B cell (primary cell): Measurements from ENCODE around the gene TMEM143. TPM values are rescaled to one million over a fixed set of nuclear protein-coding genes. Genes with fewer than 3 reads are reported as not detected.

Experiments
- ATAC-seq: fragments of 200-7000 bp; cut with Tn5 transposase; one replicate; pipeline ENCODE4 v1.10.0; 2021; ENCODE audit warnings: low read depth, mild to moderate bottlenecking, moderate number of reproducible peaks, moderate library complexity
- CTCF ChIA-PET: fragments of 350-600 bp; sonication (Branson Sonifier 250); formaldehyde crosslinking; loops from one replicate; lab custom pipeline; 2021; ENCODE audit warnings: antibody characterized with exemption, inconsistent platforms; lab: Charles Lee
- POLR2A ChIA-PET: fragments of 350-600 bp; sonication (Branson Sonifier 250); formaldehyde crosslinking; loops from one replicate; lab custom pipeline; 2021; ENCODE audit warnings: antibody characterized with exemption; lab: Charles Lee
- DNase-seq: peaks from one replicate; pipeline ENCODE4 v3.0.0; 2013
- H2AFZ ChIP-seq: 2 replicates; pipeline ENCODE4 v1.6.1; 2012; ENCODE audit warnings: mild to moderate bottlenecking, low read depth, low read length; ENCODE audit not compliant: insufficient read depth, poor library complexity, severe bottlenecking
- H3K27ac ChIP-seq, 2 donors: 1 replicate in 1 of 2; 2 replicates in 1 of 2; pipeline ENCODE4 v1.5.1; 2012 to 2013; ENCODE audit warnings: low read length in 2 of 2, mild to moderate bottlenecking in 2 of 2, moderate library complexity in 1 of 2
- H3K27me3 ChIP-seq, 4 experiments: fragments of 200-600 bp in 1 of 4; sonication (generic) in 1 of 4; replicated peaks in 1 of 4; 1 replicate in 2 of 4; 2 replicates in 2 of 4; pipeline versions ENCODE4 v1.6.1 to v1.7.0; 2013 to 2016; ENCODE audit warnings: low read length in 3 of 4, mild to moderate bottlenecking in 2 of 4, mixed read lengths in 1 of 4, moderate library complexity in 1 of 4; ENCODE audit not compliant: insufficient read depth in 4 of 4, control insufficient read depth in 3 of 4; ENCODE audit errors: control extremely low read depth in 1 of 4
- H3K36me3 ChIP-seq, 2 experiments: replicated peaks in 1 of 2; 1 replicate in 1 of 2; 2 replicates in 1 of 2; pipeline versions ENCODE4 v1.6.1 to v1.7.1; 2013; ENCODE audit warnings: low read length in 1 of 2; ENCODE audit not compliant: insufficient read depth in 2 of 2, control insufficient read depth in 1 of 2; ENCODE audit errors: control extremely low read depth in 1 of 2, extremely low read depth in 1 of 2
- H3K4me1 ChIP-seq, 2 donors: fragments of 200-600 bp in 1 of 2; sonication (generic) in 1 of 2; 1 replicate in 1 of 2; 2 replicates in 1 of 2; pipeline versions ENCODE4 v1.5.1 to v1.6.1; 2013 to 2017; ENCODE audit warnings: low read length in 2 of 2; ENCODE audit not compliant: control insufficient read depth in 2 of 2, insufficient read depth in 2 of 2
- H3K4me2 ChIP-seq: replicated peaks from 2 replicates; pipeline ENCODE3; 2012; ENCODE audit warnings: mild to moderate bottlenecking, low read depth, low read length; ENCODE audit not compliant: poor library complexity, severe bottlenecking
- H3K4me3 ChIP-seq, 5 experiments: fragments of 200-600 bp in 1 of 5; sonication (generic) in 1 of 5; 1 replicate in 3 of 5; 2 replicates in 2 of 5; pipeline versions ENCODE4 v1.5.1 to v1.7.0; 2011 to 2016; ENCODE audit warnings: low read length in 4 of 5, mild to moderate bottlenecking in 4 of 5, low read depth in 2 of 5, control low read depth in 1 of 5, moderate library complexity in 1 of 5; ENCODE audit not compliant: insufficient read depth in 1 of 5; ENCODE audit errors: control extremely low read depth in 1 of 5, extremely low read depth in 1 of 5
- H3K79me2 ChIP-seq: fragments of 200-600 bp; sonication (generic); one replicate; pipeline ENCODE4 v1.6.0; 2016; ENCODE audit warnings: low read length; ENCODE audit not compliant: control insufficient read depth, insufficient read depth
- H3K9ac ChIP-seq: fragments of 200-600 bp; sonication (generic); 2 replicates; pipeline ENCODE4 v1.6.1; 2017; ENCODE audit warnings: mild to moderate bottlenecking, low read length, moderate library complexity
- H3K9me3 ChIP-seq, 3 donors: one replicate each; pipeline versions ENCODE4 v1.6.1 to v1.7.1; 2013; ENCODE audit warnings: low read length in 2 of 3; ENCODE audit not compliant: control insufficient read depth in 2 of 3, insufficient read depth in 1 of 3; ENCODE audit errors: control extremely low read depth in 1 of 3
- H4K20me1 ChIP-seq: 2 replicates; pipeline ENCODE4 v1.6.0; 2012; ENCODE audit warnings: mild to moderate bottlenecking, low read length; ENCODE audit not compliant: insufficient read depth, control insufficient read depth, poor library complexity, severe bottlenecking
- H3K27ac Mint-ChIP-seq: one replicate; pipeline ENCODE4 v1.8.0; 2021; ENCODE audit warnings: mixed read lengths
- H3K27me3 Mint-ChIP-seq: one replicate; pipeline ENCODE4 v1.8.0; 2021; ENCODE audit warnings: mixed read lengths
- H3K4me1 Mint-ChIP-seq: one replicate; pipeline ENCODE4 v1.8.0; 2021; ENCODE audit warnings: mixed read lengths
- H3K4me3 Mint-ChIP-seq: one replicate; pipeline ENCODE4 v1.8.0; 2021; ENCODE audit warnings: mixed read lengths
- H3K9me3 Mint-ChIP-seq: one replicate; pipeline ENCODE4 v1.8.0; 2022; ENCODE audit warnings: mixed read lengths; ENCODE audit not compliant: insufficient read depth
- CTCF ChIP-seq: fragments of 200-600 bp; IDR thresholded peaks from one replicate; pipeline ENCODE4 v1.8.0; 2022; ENCODE audit warnings: antibody characterized with exemption, mild to moderate bottlenecking
- EZH2 ChIP-seq: IDR thresholded peaks from 2 replicates; pipeline ENCODE4 v1.6.1; 2012; ENCODE audit warnings: borderline replicate concordance, low read depth, mild to moderate bottlenecking, moderate library complexity, low read length; ENCODE audit not compliant: insufficient read depth, poor library complexity, severe bottlenecking
- WGBS: methylation state at CpG from one replicate; pipeline ENCODE4 v1.1.5; 2013; ENCODE audit warnings: missing lambda C conversion rate; ENCODE audit not compliant: insufficient coverage; 5-methylcytosine and 5-hydroxymethylcytosine counted together
- intact Hi-C: fragments of 100-400 bp; cut with micrococcal nuclease; formaldehyde crosslinking; loops from one replicate; pipeline ENCODE4 v1.10.0; 2022
- polyA plus RNA-seq: library from polyadenylated mRNA; depleted of rRNA; stranded (reverse); fragments of >200 nt; gene quantifications from 2 replicates; pipeline ENCODE4 v1.2.3, GENCODE V29; 2012
- total RNA-seq, 2 donors: library from RNA; stranded (reverse); fragments of 120-200 nt in 1 of 2; gene quantifications; 1 replicate in 1 of 2; 2 replicates in 1 of 2; pipeline versions ENCODE4 v1.2.3 to v1.2.4, GENCODE V29; 2013 to 2022

TMEM143 gene
- total and polyA plus RNA-seq, 2 donors (not counting 1 experiment from before 2014, with no cell fraction given), result 30.0 to 34.3 TPM

DNA sequence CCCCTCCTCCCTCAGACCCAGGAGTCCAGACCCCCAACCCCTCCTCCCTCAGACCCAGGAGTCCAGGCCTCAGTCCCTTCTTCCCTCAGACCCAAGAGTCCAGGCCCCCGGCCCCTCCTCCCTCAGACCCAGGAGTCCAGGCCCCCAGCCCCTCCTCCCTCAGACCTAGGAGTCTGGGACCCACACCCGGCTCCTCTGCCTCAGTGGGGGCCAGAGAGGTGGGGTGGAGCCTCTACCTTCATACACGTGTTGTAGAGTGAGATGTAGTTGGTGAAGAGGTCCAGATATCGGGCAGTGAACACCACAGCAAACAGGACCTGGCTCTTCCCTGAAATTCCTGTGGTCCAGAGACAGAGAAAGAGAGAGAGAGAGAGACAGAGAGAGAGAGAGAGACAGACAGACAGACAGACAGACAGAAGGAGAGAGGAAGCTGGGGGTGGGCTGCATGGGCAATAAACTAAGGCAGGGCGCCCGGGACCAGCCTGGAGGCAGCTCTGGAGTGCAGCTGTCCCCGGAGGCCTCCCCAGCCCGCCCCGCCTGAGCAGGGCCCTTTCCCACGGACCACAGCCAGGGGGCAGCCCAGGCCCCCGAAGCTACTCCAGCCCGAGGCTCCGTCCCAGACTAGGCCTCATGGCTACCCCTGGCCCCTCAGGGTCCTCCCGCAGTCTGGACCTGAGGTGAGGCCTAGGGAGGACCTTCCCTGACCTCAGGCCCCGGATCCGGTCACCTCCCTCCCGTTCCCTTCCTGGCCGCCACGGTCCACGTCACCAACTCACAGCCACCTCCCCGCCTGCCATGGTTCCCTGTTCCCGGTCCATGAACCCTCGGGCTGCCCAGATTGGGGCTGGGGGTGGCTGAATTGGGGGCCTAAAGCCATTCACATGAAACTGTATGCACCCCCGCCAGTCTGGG lies 26.7 kb upstream of the TMEM143 start:
- Histone ChIP-seq H4K20me1 (no peaks in the 10 kb centered on the region), H3K9me3 (peaks cover 0 to 14% (median 0%) of the 10 kb centered on the region in 3 donors), H3K4me3 (peak overlapping the region; percentile 71 to 93 (median 85)), H2AFZ (peak overlapping the region; percentile 81), H3K36me3 (peaks cover 0 to 31% of the 10 kb centered on the region in 2 experiments), H3K4me2 (peak overlapping the region; percentile 93), H3K27me3 (peaks cover 0 to 30% (median 16%) of the 10 kb centered on the region in 4 experiments), H3K4me1 (peaks cover 31 to 39% of the 10 kb centered on the region in 2 donors), H3K79me2 (peaks cover 18% of the 10 kb centered on the region), H3K9ac (peak overlapping the region; percentile 90), H3K27ac (peak overlapping the region; percentile 79 to 80)
- Mint-ChIP-seq H3K27ac (peak overlapping the region; percentile 92), H3K9me3 (no peaks in the 10 kb centered on the region), H3K27me3 (peaks cover 18% of the 10 kb centered on the region), H3K4me1 (peaks cover 23% of the 10 kb centered on the region), H3K4me3 (peak overlapping the region; percentile 95)
- no peak for TF ChIP-seq EZH2
- TF ChIP-seq CTCF, result peak; percentile 44
- ATAC-seq (peak; percentile 60), DNase-seq (peak; percentile 83)
- intact Hi-C loops, result loop anchor here (1.0 to 10.0 kb wide), 8 partner anchors 9 to 218 kb away; partner anchors contain the start of genes CYTH2, GRWD1 and SYNGR4
- WGBS, result 2% methylated on average over 16 of the region's 24 CpGs
- ChIA-PET CTCF (interaction anchor here (0.9 to 2.2 kb wide), 21 partner anchors 9 to 218 kb away, joined by 3 to 21 read pairs (median 5); partner anchors contain the start of genes SYNGR4 and TMEM143), POLR2A (interaction anchor here (0.6 to 1.4 kb wide), 4 partner anchors 27 to 79 kb away, joined by 3 to 12 read pairs (median 4); partner anchors contain the start of genes SYNGR4 and TMEM143)
